AG10803 (cell line): ENCODE measurements around the gene ACOT7.
"Not testable (repeated sequence)": the region's sequence is repeated elsewhere in the genome, so short reads cannot be mapped to it uniquely, and the experiment has no call there.

Experiments used
- DNase-seq: peaks from one replicate; pipeline ENCODE4 v3.0.0; 2010; ENCODE audit warnings: low read depth
- H3K4me3 ChIP-seq: 2 replicates; pipeline ENCODE4 v1.5.1; 2011; ENCODE audit warnings: mild to moderate bottlenecking, low read length, control low read depth
- CTCF ChIP-seq: conservative IDR thresholded peaks from 2 replicates; pipeline ENCODE4 v1.5.1; 2011; ENCODE audit warnings: mild to moderate bottlenecking, low read length, control low read depth, inconsistent platforms

ACOT7 gene

GRCh38 chr1:6401673-6402072 lies 8.1 kb upstream of the ACOT7 start:
- H3K4me3 ChIP-seq, result no peak overlapping the region
- DNase-seq, result no peak
- no peak for TF ChIP-seq CTCF

GRCh38 chr1:6399294-6399693 lies 5.7 kb upstream of the ACOT7 start:
- H3K4me3 ChIP-seq, result no peak overlapping the region
- no peak for DNase-seq
- TF ChIP-seq CTCF, result no peak

GRCh38 chr1:6397844-6398441 lies 4.4 kb upstream of the ACOT7 start:
- no peak overlapping the region for H3K4me3 ChIP-seq
- TF ChIP-seq CTCF, result no peak
- no peak for DNase-seq

GRCh38 chr1:6396998-6397397 lies 3.4 kb upstream of the ACOT7 start:
- DNase-seq, result no peak
- TF ChIP-seq CTCF, result no peak
- H3K4me3 ChIP-seq, result no peak overlapping the region

- DNase-seq, H3K4me3 ChIP-seq: not testable (repeated sequence)
Observed at GRCh38 chr1:6395781-6396244, 2.2 kb upstream of the ACOT7 start.

- DNase-seq, H3K4me3 ChIP-seq: not testable (repeated sequence)
Observed at GRCh38 chr1:6395130-6395529, 1.6 kb upstream of the ACOT7 start.

- TF ChIP-seq CTCF, result no peak
- H3K4me3 ChIP-seq, result peak overlapping the region; percentile 54
- no peak for DNase-seq
Observed at GRCh38 chr1:6392809-6393399, 663 bp downstream of the ACOT7 start.

- peak overlapping the region; percentile 54 for H3K4me3 ChIP-seq
- no peak for TF ChIP-seq CTCF
- DNase-seq, result no peak
Observed at GRCh38 chr1:6391951-6392808, 1.4 kb downstream of the ACOT7 start.
